HEK293T (cell line): ENCODE measurements around the gene NMT1.

Experiments
- CTCF ChIA-PET: fragments of 350-600 bp; formaldehyde crosslinking; extraction: SDS; loops from one replicate; lab custom pipeline; 2021; ENCODE audit warnings: antibody characterized with exemption, inconsistent platforms; lab: Yijun Ruan, JAX
- POLR2A ChIA-PET: fragments of 350-600 bp; formaldehyde crosslinking; extraction: SDS; loops from one replicate; lab custom pipeline; 2020; ENCODE audit warnings: antibody characterized with exemption, inconsistent platforms; lab: Yijun Ruan, JAX
- DNase-seq: peaks from one replicate; pipeline ENCODE4 v3.0.0; 2012; ENCODE audit warnings: mixed read lengths; ENCODE audit errors: extremely low spot score
- ARNT ChIP-seq: fragments of 450-650 bp; IDR thresholded peaks from 2 replicates; pipeline ENCODE4 v1.6.1; 2017; ENCODE audit warnings: mild to moderate bottlenecking
- BHLHE40 ChIP-seq: fragments of 450-650 bp; IDR thresholded peaks from 2 replicates; pipeline ENCODE4 v1.6.1; 2016; ENCODE audit warnings: mild to moderate bottlenecking, moderate library complexity, borderline replicate concordance
- CTBP1 ChIP-seq: fragments of 450-650 bp; IDR thresholded peaks from 2 replicates; pipeline ENCODE4 v1.6.1; 2016; ENCODE audit warnings: borderline replicate concordance
- ELF4 ChIP-seq: fragments of 450-650 bp; IDR thresholded peaks from 2 replicates; pipeline ENCODE4 v1.6.1; 2017; ENCODE audit warnings: antibody characterized with exemption
- FOXA1 ChIP-seq: fragments of 450-650 bp; IDR thresholded peaks from 2 replicates; pipeline ENCODE4 v1.6.1; 2016; ENCODE audit warnings: mild to moderate bottlenecking
- FOXK2 ChIP-seq: fragments of 450-650 bp; IDR thresholded peaks from 2 replicates; pipeline ENCODE4 v1.6.1; 2016; ENCODE audit warnings: mild to moderate bottlenecking
- FOXM1 ChIP-seq: fragments of 450-650 bp; IDR thresholded peaks from 2 replicates; pipeline ENCODE4 v1.6.1; 2017; ENCODE audit warnings: mild to moderate bottlenecking, borderline replicate concordance
- HDGF ChIP-seq: fragments of 450-650 bp; IDR thresholded peaks from 2 replicates; pipeline ENCODE4 v1.6.1; 2017; ENCODE audit warnings: antibody characterized with exemption, borderline replicate concordance
- L3MBTL2 ChIP-seq: fragments of 450-650 bp; conservative IDR thresholded peaks from 2 replicates; pipeline ENCODE4 v1.6.1; 2016; ENCODE audit warnings: mild to moderate bottlenecking
- LEF1 ChIP-seq: fragments of 450-650 bp; IDR thresholded peaks from 2 replicates; pipeline ENCODE4 v1.6.1; 2017; ENCODE audit warnings: mild to moderate bottlenecking, borderline replicate concordance
- NFRKB ChIP-seq: fragments of 450-650 bp; IDR thresholded peaks from 2 replicates; pipeline ENCODE4 v1.6.1; 2016; ENCODE audit warnings: mild to moderate bottlenecking, moderate library complexity
- PKNOX1 ChIP-seq: fragments of 450-650 bp; IDR thresholded peaks from 2 replicates; pipeline ENCODE4 v1.6.1; 2016
- SP1 ChIP-seq: fragments of 450-650 bp; IDR thresholded peaks from 2 replicates; pipeline ENCODE4 v1.6.1; 2017
- SUZ12 ChIP-seq: fragments of 450-650 bp; IDR thresholded peaks from 2 replicates; pipeline ENCODE4 v1.6.1; 2016; ENCODE audit warnings: mild to moderate bottlenecking
- TARDBP ChIP-seq: fragments of 450-650 bp; IDR thresholded peaks from 2 replicates; pipeline ENCODE4 v1.6.1; 2016
- ZNF384 ChIP-seq: fragments of 450-650 bp; IDR thresholded peaks from 2 replicates; pipeline ENCODE4 v1.6.1; 2016

Gene NMT1

GRCh38 chr17:45104497-45104896, 43.4 kb downstream of the NMT1 start:
- TF ChIP-seq TARDBP (no peak), LEF1 (no peak), L3MBTL2 (no peak), HDGF (no peak), FOXA1 (no peak), SUZ12 (no peak), NFRKB (no peak), BHLHE40 (no peak), ARNT (no peak), PKNOX1 (no peak), ELF4 (no peak), CTBP1 (no peak), SP1 (no peak), FOXM1 (no peak), FOXK2 (no peak)
- DNase-seq: no peak
- CTCF ChIA-PET: interaction anchor here (1.0 to 1.5 kb wide), 3 partner anchors 10 to 31 kb away, joined by 3 to 5 read pairs (median 3); partner anchors contain the start of genes ACBD4 and PLCD3
- POLR2A ChIA-PET: no interaction called here

- ChIA-PET POLR2A (no interaction called here), CTCF (interaction anchor here (0.7 to 1.5 kb wide), 4 partner anchors 10 to 83 kb away, joined by 3 to 5 read pairs (median 3); partner anchors contain the start of genes ACBD4 and PLCD3)
- TF ChIP-seq ELF4: no peak
- TF ChIP-seq PKNOX1: no peak
- TF ChIP-seq FOXM1: no peak
- TF ChIP-seq LEF1: no peak
- TF ChIP-seq FOXK2: no peak
- TF ChIP-seq NFRKB: no peak
- no peak for TF ChIP-seq L3MBTL2
- TF ChIP-seq TARDBP: no peak
- TF ChIP-seq BHLHE40: no peak
- no peak for TF ChIP-seq SP1
- no peak for TF ChIP-seq ARNT
- no peak for DNase-seq
Observed at GRCh38 chr17:45104907-45105624, 43.9 kb downstream of the NMT1 start.

- POLR2A ChIA-PET: no interaction called here
- CTCF ChIA-PET: interaction anchor here (1.4 kb wide), 1 partner anchor 26 kb away, joined by 3 read pairs; the partner anchor contains the start of gene PLCD3
Observed at GRCh38 chr17:45106096-45106495, 45.0 kb downstream of the NMT1 start.

GRCh38 chr17:45106582-45106981, 45.5 kb downstream of the NMT1 start:
- ChIA-PET POLR2A (no interaction called here), CTCF (no interaction called here)
- TF ChIP-seq PKNOX1 (no peak), L3MBTL2 (no peak), ARNT (no peak), SUZ12 (no peak), SP1 (no peak), FOXA1 (no peak), FOXK2 (no peak), CTBP1 (no peak), FOXM1 (no peak), HDGF (no peak)
- DNase-seq: no peak

More at GRCh38 chr17:45106096-45106495, 45.0 kb downstream of the NMT1 start:
- TF ChIP-seq FOXA1 (no peak), BHLHE40 (no peak), TARDBP (no peak), ELF4 (no peak), SUZ12 (no peak), HDGF (no peak), ARNT (no peak), FOXM1 (no peak), ZNF384 (no peak), PKNOX1 (no peak), NFRKB (no peak), L3MBTL2 (no peak), CTBP1 (no peak), FOXK2 (no peak)
- no peak for DNase-seq

- no peak for TF ChIP-seq SP1
- TF ChIP-seq ELF4: no peak
- no peak for TF ChIP-seq FOXK2
- TF ChIP-seq SUZ12: no peak
- no peak for TF ChIP-seq HDGF
- no peak for TF ChIP-seq ARNT
- no peak for TF ChIP-seq LEF1
- no peak for TF ChIP-seq TARDBP
- no peak for TF ChIP-seq ZNF384
- no peak for TF ChIP-seq PKNOX1
- no peak for TF ChIP-seq BHLHE40
- TF ChIP-seq L3MBTL2: no peak
- no peak for TF ChIP-seq FOXA1
- TF ChIP-seq NFRKB: no peak
- TF ChIP-seq FOXM1: no peak
- TF ChIP-seq CTBP1: no peak
- DNase-seq: no peak
- ChIA-PET CTCF (interaction anchor here (0.9 to 2.6 kb wide), 4 partner anchors 8 to 90 kb away, joined by 3 to 14 read pairs (median 5); partner anchors contain the start of genes ACBD4 and PLCD3), POLR2A (interaction anchor here (0.7 kb wide), 1 partner anchor 11 kb away, joined by 3 read pairs; no protein-coding TSS in a partner anchor)
Observed at GRCh38 chr17:45107293-45108010, 46.3 kb downstream of the NMT1 start.
